Activated naive CD4-positive, alpha-beta T cell treated with anti-CD3 and anti-CD28 coated beads for 36 hours (primary cell): ENCODE measurements around the gene CC2D2B. TPM values are rescaled to one million over a fixed set of nuclear protein-coding genes. Genes with fewer than 3 reads are reported as not detected.
A peak's percentile ranks its signal among the peaks of the same experiment; 100 is the strongest.
"Not testable (repeated sequence)": the region's sequence is repeated elsewhere in the genome, so short reads cannot be mapped to it uniquely, and the experiment has no call there.

ENCODE experiments used
- CTCF ChIA-PET: fragments of 350-600 bp; sonication (Branson Sonifier 250); formaldehyde crosslinking; loops from one replicate; lab custom pipeline; 2021; ENCODE audit warnings: antibody characterized with exemption; lab: Charles Lee
- DNase-seq: peaks from one replicate; pipeline ENCODE4 v3.0.0-alpha.2; 2020
- H3K27ac Mint-ChIP-seq: one replicate; pipeline ENCODE4 v1.8.0; 2021; ENCODE audit warnings: mild to moderate bottlenecking, mixed read lengths
- H3K27me3 Mint-ChIP-seq: one replicate; pipeline ENCODE4 v1.8.0; 2021; ENCODE audit warnings: low read depth, mixed read lengths
- H3K36me3 Mint-ChIP-seq: one replicate; pipeline ENCODE4 v1.8.0; 2021; ENCODE audit warnings: low read depth, mixed read lengths
- H3K4me1 Mint-ChIP-seq: one replicate; pipeline ENCODE4 v1.8.0; 2021; ENCODE audit warnings: low read depth, mixed read lengths
- H3K4me3 Mint-ChIP-seq: one replicate; pipeline ENCODE4 v1.8.0; 2021; ENCODE audit warnings: mild to moderate bottlenecking, moderate library complexity, mixed read lengths
- H3K9me3 Mint-ChIP-seq: one replicate; pipeline ENCODE4 v1.8.0; 2021; ENCODE audit warnings: mixed read lengths
- intact Hi-C: fragments of 100-400 bp; cut with micrococcal nuclease; formaldehyde crosslinking; loops from one replicate; pipeline ENCODE4 v1.15.1; 2023
- total RNA-seq, 2 experiments: library from RNA; stranded (reverse); gene quantifications; one replicate each; pipeline ENCODE4 v1.2.3, GENCODE V29; 2021

CC2D2B gene
- total RNA-seq, 2 experiments from 2014 or later, result not detected

DNA sequence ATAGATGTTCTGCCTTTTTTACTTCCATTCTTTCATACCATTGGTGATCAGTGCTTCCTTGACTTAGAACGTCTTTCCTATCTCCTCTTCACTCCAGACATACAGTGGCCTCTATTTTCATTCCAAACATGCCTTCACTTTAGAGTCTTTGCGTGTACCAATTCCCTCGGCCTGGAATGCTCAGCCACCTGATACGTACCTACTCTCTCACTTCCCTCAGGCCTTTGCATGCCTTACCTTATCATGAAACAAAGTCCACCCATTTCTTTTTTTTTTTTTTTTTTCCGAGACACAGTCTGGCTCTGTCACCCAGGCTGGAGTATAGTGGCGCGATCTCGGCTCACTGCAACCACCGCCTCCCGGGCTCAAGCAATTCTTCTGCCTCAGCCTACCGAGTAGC, 133.4 kb downstream of the CC2D2B start:
- CTCF ChIA-PET, result no interaction called here
- Mint-ChIP-seq H3K9me3 (no peaks in the 10 kb centered on the region), H3K4me3 (no peak overlapping the region), H3K4me1 (peaks cover 21% of the 10 kb centered on the region), H3K27me3 (peaks cover 7% of the 10 kb centered on the region), H3K27ac (no peak overlapping the region), H3K36me3 (peaks cover 3% of the 10 kb centered on the region)
- intact Hi-C loops, result loop anchor here (10.0 kb wide), 3 partner anchors 254 to 544 kb away; partner anchors contain the start of gene TM9SF3
- DNase-seq, result no peak

DNA sequence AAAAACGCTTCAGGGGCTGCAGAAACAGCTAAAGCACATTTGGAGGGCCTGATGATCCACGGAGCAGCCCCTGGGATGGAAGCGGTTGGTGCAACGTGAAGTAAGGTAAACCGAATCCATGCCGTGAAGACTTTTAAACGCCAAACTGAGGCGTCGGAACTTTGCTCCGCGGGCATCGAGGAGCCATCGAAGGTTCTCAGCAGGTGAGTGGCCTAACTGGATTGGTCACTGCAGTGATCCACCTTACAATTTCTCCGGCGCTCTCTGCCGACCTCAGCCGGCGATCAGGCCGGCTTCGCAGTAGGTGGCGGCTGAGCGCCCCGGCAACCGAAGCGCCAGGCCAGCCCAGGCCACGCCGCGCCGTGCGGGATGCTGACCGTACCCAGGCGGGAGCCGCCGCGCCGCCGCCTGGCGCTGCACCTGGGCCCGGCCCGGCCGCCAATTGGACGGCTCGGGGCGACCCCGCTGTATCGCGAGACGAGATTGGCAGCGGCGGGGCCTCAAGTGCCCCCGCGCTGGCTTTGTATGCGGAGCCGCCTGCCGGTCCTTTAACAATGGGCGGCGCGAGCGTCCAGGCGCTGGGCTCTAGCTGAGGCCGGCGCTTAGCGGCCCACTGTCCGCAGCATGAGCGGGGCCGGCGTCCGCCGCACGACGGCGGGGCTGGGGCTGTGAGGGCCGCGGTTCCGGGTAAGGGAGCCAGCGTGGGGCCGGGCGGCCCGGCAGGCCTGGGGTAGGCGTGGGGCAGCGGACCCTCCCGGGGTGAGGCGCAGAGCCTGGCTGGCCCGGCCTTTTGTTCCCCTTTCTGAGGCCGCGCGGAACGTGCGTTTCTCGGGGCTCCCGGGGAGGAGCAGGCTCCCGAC, 135.5 kb downstream of the CC2D2B start, which contains the start of gene CCNJ:
TSS of gene CCNJ (plus strand) at position 551 of the 860 bp plus-strand sequence. CDS start 811 bp downstream, outside the sequence.
- H3K27ac Mint-ChIP-seq, result peak within 1 kb of the TSS; percentile 71
- intact Hi-C loops, result loop anchor here (1.0 to 10.0 kb wide), 7 partner anchors 47 to 542 kb away; partner anchors contain the start of genes CC2D2B, TM9SF3 and ZNF518A
- DNase-seq, result peak; percentile 85
- peaks cover 4% of the 10 kb centered on the region for H3K27me3 Mint-ChIP-seq
- H3K4me3 Mint-ChIP-seq, result peak within 1 kb of the TSS; percentile 88
- H3K4me1 Mint-ChIP-seq, result peaks cover 35% of the 10 kb centered on the region
- CTCF ChIA-PET, result no interaction called here
- H3K36me3 Mint-ChIP-seq, result peaks cover 15% of the 10 kb centered on the region
- H3K9me3 Mint-ChIP-seq, result no peaks in the 10 kb centered on the region

DNA sequence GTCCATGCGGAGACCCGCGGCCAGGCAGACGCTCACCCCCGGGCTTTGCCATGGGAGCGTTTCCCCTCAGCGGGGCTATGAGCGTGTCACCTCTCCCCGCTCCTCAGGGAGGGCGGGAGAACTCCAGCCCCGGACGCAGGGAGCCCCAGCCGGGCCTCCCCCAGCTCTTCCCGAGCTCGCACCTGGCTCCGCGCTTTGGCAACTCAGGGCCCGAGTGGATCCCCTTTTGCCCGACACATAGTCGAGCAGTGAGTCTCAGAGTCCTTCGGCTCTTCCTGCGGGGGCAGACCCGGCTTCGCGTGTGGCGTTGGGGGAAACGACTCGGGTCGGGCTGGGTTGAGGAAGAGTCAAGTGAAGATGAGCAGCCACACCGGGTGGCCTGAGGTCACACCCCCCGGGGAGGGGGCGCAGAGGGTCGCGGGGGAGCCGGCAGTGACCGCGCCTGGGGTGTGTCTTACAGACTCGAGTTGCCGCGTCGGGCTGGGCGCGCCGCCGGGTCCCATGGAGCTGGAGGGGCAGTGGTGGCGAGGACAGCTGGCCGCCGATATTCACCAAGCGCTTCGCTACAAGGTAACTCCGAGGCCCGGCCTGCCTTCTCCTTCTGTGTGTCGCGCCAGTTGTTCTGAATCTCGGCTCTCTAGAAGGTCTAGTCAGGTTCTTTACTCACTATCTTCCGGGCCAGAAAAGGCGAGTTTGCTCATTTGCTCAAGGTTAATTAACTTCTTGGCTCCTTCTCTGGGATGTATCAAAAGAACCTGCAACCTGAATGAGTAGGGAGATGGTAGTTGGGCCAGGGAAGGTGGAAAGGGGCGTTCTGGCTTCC, 136.3 kb downstream of the CC2D2B start:
- peak; percentile 72 for DNase-seq
- intact Hi-C loops, result loop anchor here (1.0 to 10.0 kb wide), 8 partner anchors 19 to 541 kb away; partner anchors contain the start of genes CC2D2B, TM9SF3 and ZNF518A
- Mint-ChIP-seq H3K9me3 (no peaks in the 10 kb centered on the region), H3K4me3 (peak overlapping the region; percentile 88), H3K4me1 (peaks cover 41% of the 10 kb centered on the region), H3K36me3 (peaks cover 20% of the 10 kb centered on the region), H3K27me3 (no peaks in the 10 kb centered on the region), H3K27ac (peak overlapping the region; percentile 71)
- CTCF ChIA-PET, result no interaction called here

DNA sequence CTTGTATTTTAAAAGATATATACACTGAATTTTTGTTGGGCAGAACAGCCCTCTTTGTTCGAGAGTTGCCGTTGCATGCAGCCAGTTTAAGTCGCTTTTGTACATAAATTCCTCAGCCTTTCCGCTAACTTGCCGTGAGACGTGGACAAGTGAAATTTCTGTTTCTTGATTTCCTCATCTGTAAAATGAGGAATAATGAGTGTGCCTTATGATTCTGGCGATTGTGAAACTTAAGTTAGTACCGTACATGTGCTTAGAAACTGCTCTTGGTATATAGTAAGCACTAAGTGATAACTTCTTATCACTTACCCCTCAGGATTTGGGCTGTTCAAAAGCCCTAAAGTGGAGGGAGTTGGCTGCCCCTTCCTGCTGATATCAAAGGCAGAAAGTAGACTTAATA, 137.0 kb downstream of the CC2D2B start:
- Mint-ChIP-seq H3K27ac (no peak overlapping the region), H3K36me3 (peaks cover 22% of the 10 kb centered on the region), H3K27me3 (no peaks in the 10 kb centered on the region), H3K4me1 (peaks cover 41% of the 10 kb centered on the region), H3K9me3 (no peaks in the 10 kb centered on the region), H3K4me3 (peak overlapping the region; percentile 88)
- intact Hi-C loops, result loop anchor here (2.0 to 10.0 kb wide), 4 partner anchors 18 to 540 kb away; partner anchors contain the start of gene TM9SF3
- CTCF ChIA-PET, result no interaction called here
- peak; percentile 5 for DNase-seq

DNA sequence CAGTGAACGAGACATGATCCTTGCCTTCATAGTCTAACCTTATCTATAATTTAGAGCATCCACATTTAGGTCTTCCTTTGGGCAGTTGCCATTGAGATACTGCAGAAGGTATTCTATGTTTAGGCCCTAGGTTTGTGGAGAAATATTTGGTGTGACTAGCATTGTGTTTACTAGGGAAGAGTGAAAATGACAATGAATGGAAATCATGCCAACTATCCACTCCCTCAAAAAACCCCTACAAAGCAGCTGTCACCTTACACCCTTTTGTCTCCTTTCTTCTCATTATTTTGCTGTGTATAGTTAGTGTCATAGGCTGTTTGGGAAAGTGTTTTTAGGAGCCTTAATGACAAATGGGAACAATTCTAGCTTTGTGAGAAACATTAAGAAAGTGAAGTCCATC, 138.8 kb downstream of the CC2D2B start:
- Mint-ChIP-seq H3K9me3 (no peaks in the 10 kb centered on the region), H3K4me1 (peaks cover 41% of the 10 kb centered on the region), H3K4me3 (no peak overlapping the region), H3K27me3 (no peaks in the 10 kb centered on the region), H3K27ac (no peak overlapping the region), H3K36me3 (peaks cover 28% of the 10 kb centered on the region)
- intact Hi-C loops, result loop anchor here (10.0 kb wide), 3 partner anchors 248 to 538 kb away; partner anchors contain the start of gene TM9SF3
- DNase-seq, result no peak
- CTCF ChIA-PET, result interaction anchor here (0.7 kb wide), 2 partner anchors 181 to 381 kb away, joined by 3 to 5 read pairs; no protein-coding TSS in a partner anchor

DNA sequence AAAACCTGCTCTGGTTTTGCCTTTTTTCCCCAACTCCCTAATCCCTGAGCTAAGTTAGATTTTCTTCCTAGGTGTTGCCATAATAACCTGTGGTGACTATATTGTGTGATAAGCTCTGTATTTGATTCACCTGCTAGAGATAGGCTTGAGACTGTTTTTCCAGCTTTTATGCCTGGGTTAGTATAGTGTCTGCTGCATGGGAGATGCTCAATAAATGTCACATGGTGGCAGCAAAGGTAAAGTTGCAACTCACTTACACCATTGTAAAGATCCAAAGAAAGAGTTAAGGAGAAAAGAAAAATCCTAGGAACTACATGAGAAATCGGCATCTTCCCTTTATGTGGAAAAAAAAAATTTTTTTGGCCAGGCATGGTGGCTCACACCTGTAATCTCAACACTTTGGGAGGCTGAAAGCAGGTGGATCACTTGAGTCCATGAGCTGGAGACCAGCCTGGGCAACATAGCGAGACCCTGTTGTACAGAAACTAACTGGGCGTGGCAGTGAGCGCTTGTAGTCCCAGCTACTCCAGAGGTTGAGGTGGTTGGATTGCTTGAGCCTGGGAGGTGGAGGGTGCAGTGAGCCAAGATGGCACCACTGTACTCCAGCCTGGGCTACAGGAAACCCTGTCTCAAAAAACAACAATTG, 139.4 kb downstream of the CC2D2B start:
- intact Hi-C loops, result loop anchor here (10.0 kb wide), 3 partner anchors 248 to 538 kb away; partner anchors contain the start of gene TM9SF3
- peaks cover 32% of the 10 kb centered on the region for H3K36me3 Mint-ChIP-seq
- peaks cover 44% of the 10 kb centered on the region for H3K4me1 Mint-ChIP-seq
- no peaks in the 10 kb centered on the region for H3K9me3 Mint-ChIP-seq
- DNase-seq, result no peak
- no peak overlapping the region for H3K27ac Mint-ChIP-seq
- CTCF ChIA-PET, result interaction anchor here (0.7 kb wide), 2 partner anchors 181 to 382 kb away, joined by 3 to 5 read pairs; no protein-coding TSS in a partner anchor
- no peak overlapping the region for H3K4me3 Mint-ChIP-seq
- H3K27me3 Mint-ChIP-seq, result no peaks in the 10 kb centered on the region

DNA sequence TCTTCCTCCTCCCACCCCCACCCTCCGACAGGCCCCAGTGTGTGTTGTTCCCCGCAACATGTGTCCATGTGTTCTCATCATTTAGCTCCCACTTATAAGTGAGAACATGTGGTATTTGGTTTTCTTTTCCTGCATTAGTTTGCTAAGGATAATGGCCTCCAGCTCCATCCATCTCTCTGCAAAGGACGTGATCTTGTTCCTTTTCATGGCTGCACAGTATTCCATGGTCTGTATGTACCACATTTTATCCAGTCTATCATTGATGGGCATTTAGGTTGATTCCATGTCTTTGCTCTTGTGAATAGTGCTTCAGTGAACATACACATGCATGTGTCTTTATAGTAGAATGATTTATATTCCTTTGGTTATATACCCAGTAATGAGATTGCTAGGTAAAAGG, 140.2 kb downstream of the CC2D2B start:
- H3K4me3 Mint-ChIP-seq, CTCF ChIA-PET, H3K9me3 Mint-ChIP-seq, H3K27ac Mint-ChIP-seq, H3K27me3 Mint-ChIP-seq, DNase-seq: not testable (repeated sequence)
- Mint-ChIP-seq H3K36me3 (peaks cover 36% of the 10 kb centered on the region), H3K4me1 (peaks cover 44% of the 10 kb centered on the region)
- intact Hi-C loops, result loop anchor here (10.0 kb wide), 3 partner anchors 247 to 537 kb away; partner anchors contain the start of gene TM9SF3

DNA sequence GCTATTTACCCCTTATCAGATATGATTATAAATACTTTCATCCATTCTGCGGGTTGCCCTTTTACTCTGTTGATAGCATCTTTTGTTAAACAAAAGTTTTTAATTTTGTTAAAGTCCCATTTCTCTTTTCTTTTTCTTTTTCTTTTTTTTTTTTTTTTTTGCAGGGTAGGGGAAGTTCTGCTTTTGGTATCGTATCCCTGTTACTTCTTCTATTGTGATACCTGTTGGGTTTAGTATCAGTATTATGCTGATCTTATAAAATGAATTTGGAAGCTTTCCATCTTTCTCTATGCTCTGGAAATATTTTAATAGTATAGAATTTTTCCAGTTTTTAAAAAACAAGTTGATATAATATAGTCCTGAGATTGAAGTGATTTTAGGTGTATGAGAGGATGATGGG, 141.6 kb downstream of the CC2D2B start:
- DNase-seq, result no peak
- Mint-ChIP-seq H3K27me3 (no peaks in the 10 kb centered on the region), H3K9me3 (no peaks in the 10 kb centered on the region), H3K36me3 (peaks cover 36% of the 10 kb centered on the region), H3K27ac (no peak overlapping the region), H3K4me1 (peaks cover 45% of the 10 kb centered on the region), H3K4me3 (no peak overlapping the region)
- CTCF ChIA-PET, result no interaction called here
- intact Hi-C loops, result loop anchor here (10.0 kb wide), 3 partner anchors 245 to 535 kb away; partner anchors contain the start of gene TM9SF3

DNA sequence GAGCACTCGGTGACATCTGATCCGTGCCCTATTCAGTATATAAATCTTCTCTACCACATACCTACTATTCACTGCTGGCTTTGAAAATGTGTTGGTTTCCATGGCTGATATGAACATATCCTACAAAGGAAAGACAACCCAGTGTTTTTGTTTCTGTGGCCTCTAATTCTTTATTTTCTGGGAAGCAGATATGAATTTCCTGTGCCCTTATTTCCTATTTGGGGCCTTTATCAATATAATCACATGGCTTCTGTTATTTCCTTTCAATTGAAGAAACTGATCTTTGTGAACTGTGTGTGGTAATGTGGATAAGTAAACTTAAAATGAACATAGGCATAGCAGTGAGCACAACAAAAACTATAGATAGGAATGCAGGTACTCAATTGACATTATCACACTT, 146.2 kb downstream of the CC2D2B start:
- intact Hi-C loops, result no loop called here
- no peak overlapping the region for H3K27ac Mint-ChIP-seq
- no peak for DNase-seq
- peaks cover 36% of the 10 kb centered on the region for H3K36me3 Mint-ChIP-seq
- CTCF ChIA-PET, result no interaction called here
- H3K4me3 Mint-ChIP-seq, result no peak overlapping the region
- H3K4me1 Mint-ChIP-seq, result peaks cover 16% of the 10 kb centered on the region
- no peaks in the 10 kb centered on the region for H3K9me3 Mint-ChIP-seq
- no peaks in the 10 kb centered on the region for H3K27me3 Mint-ChIP-seq

DNA sequence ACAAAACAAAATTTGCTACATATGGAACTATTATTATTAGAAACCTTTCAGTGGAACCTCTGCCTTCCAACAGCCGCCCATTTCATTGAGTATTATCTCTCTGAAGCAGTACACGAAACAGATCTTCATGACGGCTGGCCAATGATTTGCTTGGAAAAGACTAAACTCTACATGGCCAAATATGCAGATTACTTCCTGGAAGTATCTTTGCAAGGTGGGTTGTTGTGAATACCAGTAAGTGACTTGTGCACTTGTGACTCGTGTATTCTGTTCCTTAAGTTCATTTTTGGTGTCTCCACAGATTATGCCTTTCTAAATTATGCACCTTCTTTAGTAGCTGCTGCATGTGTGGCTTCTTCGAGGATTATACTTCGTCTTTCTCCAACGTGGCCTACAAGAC, 149.0 kb downstream of the CC2D2B start:
- H3K36me3 Mint-ChIP-seq, result peaks cover 37% of the 10 kb centered on the region
- no peak for DNase-seq
- intact Hi-C loops, result no loop called here
- no peaks in the 10 kb centered on the region for H3K9me3 Mint-ChIP-seq
- no peak overlapping the region for H3K4me3 Mint-ChIP-seq
- H3K27ac Mint-ChIP-seq, result no peak overlapping the region
- no peaks in the 10 kb centered on the region for H3K27me3 Mint-ChIP-seq
- CTCF ChIA-PET, result no interaction called here
- H3K4me1 Mint-ChIP-seq, result peaks cover 14% of the 10 kb centered on the region

DNA sequence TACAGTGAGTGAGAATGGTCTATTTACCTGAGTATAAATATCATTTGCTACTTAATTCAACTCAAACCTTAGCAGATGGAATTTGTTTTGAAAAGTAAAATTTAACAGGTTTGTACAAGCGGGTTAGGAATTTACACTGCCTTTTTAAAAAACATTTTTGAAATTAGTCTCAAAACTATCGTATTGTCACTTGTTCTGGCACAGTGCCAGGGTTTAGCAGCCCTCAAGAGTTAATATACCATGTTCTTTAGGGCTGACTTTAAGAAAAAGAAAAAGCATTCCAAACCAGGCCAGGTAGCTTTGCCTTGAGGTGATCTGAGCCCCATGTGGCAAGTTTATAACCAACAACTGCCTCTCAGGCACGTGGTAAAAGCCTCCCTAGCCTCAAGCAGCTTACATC, 153.5 kb downstream of the CC2D2B start:
- no peak overlapping the region for H3K4me3 Mint-ChIP-seq
- intact Hi-C loops, result no loop called here
- no peak for DNase-seq
- no peaks in the 10 kb centered on the region for H3K27me3 Mint-ChIP-seq
- H3K9me3 Mint-ChIP-seq, result no peaks in the 10 kb centered on the region
- peaks cover 16% of the 10 kb centered on the region for H3K4me1 Mint-ChIP-seq
- peaks cover 36% of the 10 kb centered on the region for H3K36me3 Mint-ChIP-seq
- no peak overlapping the region for H3K27ac Mint-ChIP-seq
- CTCF ChIA-PET, result interaction anchor here (1.6 kb wide), 1 partner anchor 631 kb away, joined by 3 read pairs; no protein-coding TSS in a partner anchor
